Spleen (tissue), 11 donors: ENCODE measurements around the gene CPT1B. TPM values are rescaled to one million over a fixed set of nuclear protein-coding genes. Genes with fewer than 3 reads are reported as not detected.

Experiments
- DNase-seq: peaks from one replicate; pipeline ENCODE4 v3.0.0-alpha.2; 2020
- H3K27ac ChIP-seq, 8 donors: fragments of 200-600 bp; sonication (generic) in 7 of 8; 1 replicate in 4 of 8; 2 replicates in 4 of 8; pipeline versions ENCODE4 v1.5.0 to v1.8.0; 2016 to 2021; ENCODE audit warnings: inconsistent platforms in 4 of 8, mild to moderate bottlenecking in 4 of 8, moderate library complexity in 1 of 8
- H3K27me3 ChIP-seq, 7 donors: fragments of 200-600 bp; sonication (generic) in 6 of 7; replicated peaks in 1 of 7; 1 replicate in 4 of 7; 2 replicates in 3 of 7; pipeline versions ENCODE4 v1.5.0 to v1.8.0; 2016 to 2021; ENCODE audit warnings: inconsistent platforms in 3 of 7, mild to moderate bottlenecking in 1 of 7
- H3K36me3 ChIP-seq, 6 donors: fragments of 200-600 bp; sonication (generic) in 5 of 6; 1 replicate in 4 of 6; 2 replicates in 2 of 6; pipeline versions ENCODE4 v1.5.0 to v1.8.0; 2016 to 2021; ENCODE audit warnings: inconsistent platforms in 2 of 6
- H3K4me1 ChIP-seq, 6 donors: fragments of 200-600 bp; sonication (generic) in 5 of 6; 1 replicate in 3 of 6; 2 replicates in 3 of 6; pipeline versions ENCODE4 v1.5.0 to v1.8.0; 2016 to 2021; ENCODE audit warnings: inconsistent platforms in 3 of 6
- H3K4me3 ChIP-seq, 8 donors: fragments of 200-600 bp; sonication (generic) in 7 of 8; 1 replicate in 4 of 8; 2 replicates in 4 of 8; pipeline versions ENCODE4 v1.5.0 to v1.8.0; 2016 to 2021; ENCODE audit warnings: inconsistent platforms in 4 of 8, mild to moderate bottlenecking in 4 of 8, moderate library complexity in 2 of 8
- H3K9me3 ChIP-seq, 8 donors: fragments of 200-600 bp; sonication (generic) in 7 of 8; 1 replicate in 4 of 8; 2 replicates in 4 of 8; pipeline versions ENCODE4 v1.5.0 to v1.8.0; 2016 to 2021; ENCODE audit warnings: inconsistent platforms in 4 of 8
- CTCF ChIP-seq, 11 experiments: fragments of 200-600 bp in 7 of 11; fragments of 450-650 bp in 4 of 11; sonication (generic) in 4 of 11; IDR thresholded peaks in 8 of 11; conservative IDR thresholded peaks in 3 of 11; 1 replicate in 7 of 11; 2 replicates in 4 of 11; pipeline versions ENCODE4 v1.4.0 to v1.8.0; 2016 to 2021; ENCODE audit warnings: antibody characterized with exemption in 11 of 11, inconsistent platforms in 4 of 11, mild to moderate bottlenecking in 1 of 11
- POLR2A ChIP-seq, 3 donors: fragments of 450-650 bp; IDR thresholded peaks; one replicate each; pipeline ENCODE4 v1.5.1; 2017; ENCODE audit warnings: antibody characterized with exemption in 3 of 3, mild to moderate bottlenecking in 1 of 3
- POLR2AphosphoS5 ChIP-seq, 3 donors: sonication (generic); formaldehyde crosslinking; IDR thresholded peaks; one replicate each; pipeline ENCODE4 v1.5.1; 2017; ENCODE audit warnings: antibody characterized with exemption in 3 of 3
- WGBS, 5 donors: extraction: QIAGEN DNeasy Blood & Tissue Kit in 3 of 5; methylation state at CpG; one replicate each; pipeline versions ENCODE4 v1.1.5 to v1.1.7; 2013 to 2018; 5-methylcytosine and 5-hydroxymethylcytosine counted together
- intact Hi-C: fragments of 100-400 bp; cut with DNase I; formaldehyde crosslinking; loops from one replicate; pipeline ENCODE4 v1.15.0; 2023; ENCODE audit warnings: low total_unique reads
- polyA plus RNA-seq, 3 donors: library from polyadenylated mRNA; stranded (reverse); fragments of 200-250 nt; gene quantifications; one replicate each; pipeline ENCODE4 v1.2.1, GENCODE V29; 2013
- total RNA-seq, 7 donors: library from RNA; depleted of rRNA in 3 of 7; stranded (reverse); fragments of >200 nt in 3 of 7; fragmentation: NEBNext Ultra II Directional in 4 of 7; extraction: Animal tissue kit (Norgen Biotek cat#: 25700) in 4 of 7; gene quantifications; one replicate each; pipeline versions ENCODE4 v1.1.0 to v1.2.1, GENCODE V29; 2016 to 2021
- donor health status: healthy with polysubstance abuse.
- donor health status: DM: no; HTN: no; CAD: no; lungs with moderate emphysema.
- donor health status: DM: no; HTN: no; CAD: no.
- donor health status: Bipolar disorder and iron deficiency.
- donor health status: healthy.
- donor health status: DM: no; HTN: no; CAD: no.
- donor health status: DM: yes; HTN: yes; CAD: no.

CPT1B gene
- total and polyA plus RNA-seq, 10 donors = 23.6 to 55.3 (median 34.3) TPM

GRCh38 chr22:50625568-50626313 lies 47.5 kb upstream of the CPT1B start:
- Histone ChIP-seq H3K9me3 (no peaks in the 10 kb centered on the region), H3K27me3 (no peaks in the 10 kb centered on the region), H3K36me3 (peaks cover 0 to 28% (median 15%) of the 10 kb centered on the region in 6 donors), H3K27ac (peak overlapping the region in 1 of 8 donors; percentile 92), H3K4me3 (no peak overlapping the region), H3K4me1 (peaks cover 24 to 74% (median 52%) of the 10 kb centered on the region in 6 donors)
- DNase-seq = peak; percentile 80
- intact Hi-C loops = no loop called here
- TF ChIP-seq POLR2AphosphoS5 (IDR thresholded peaks at IDR 0.05) (peak in 2 of 3 donors; percentile 32 to 38), POLR2A (IDR thresholded peaks at IDR 0.05) (no peak), CTCF (IDR thresholded peaks at IDR 0.05 in 8 of 11, conservative IDR thresholded peaks at IDR 0.05 in 3 of 11) (peak in 5 of 11 experiments; percentile 14 to 32 (median 29))
- WGBS, 5 donors = 71 to 90% (median 85%) methylated on average over 24 to 27 of the region's 27 CpGs

- intact Hi-C loops = no loop called here
- no peak overlapping the region for H3K27ac ChIP-seq
- no peak overlapping the region for H3K4me3 ChIP-seq
- peak; percentile 78 for DNase-seq
- WGBS, 5 donors = 85 to 92% (median 88%) methylated on average over 8 to 14 of the region's 14 CpGs
- no peaks in the 10 kb centered on the region for H3K27me3 ChIP-seq
- TF ChIP-seq POLR2AphosphoS5 (IDR thresholded peaks at IDR 0.05) = no peak
- TF ChIP-seq CTCF (IDR thresholded peaks at IDR 0.05 in 8 of 11, conservative IDR thresholded peaks at IDR 0.05 in 3 of 11) = no peak
- H3K9me3 ChIP-seq = no peaks in the 10 kb centered on the region
- H3K4me1 ChIP-seq = peaks cover 30 to 76% (median 55%) of the 10 kb centered on the region in 6 donors
- peaks cover 0 to 28% (median 15%) of the 10 kb centered on the region in 6 donors for H3K36me3 ChIP-seq
Observed at GRCh38 chr22:50625131-50625567, 46.9 kb upstream of the CPT1B start.

DNA sequence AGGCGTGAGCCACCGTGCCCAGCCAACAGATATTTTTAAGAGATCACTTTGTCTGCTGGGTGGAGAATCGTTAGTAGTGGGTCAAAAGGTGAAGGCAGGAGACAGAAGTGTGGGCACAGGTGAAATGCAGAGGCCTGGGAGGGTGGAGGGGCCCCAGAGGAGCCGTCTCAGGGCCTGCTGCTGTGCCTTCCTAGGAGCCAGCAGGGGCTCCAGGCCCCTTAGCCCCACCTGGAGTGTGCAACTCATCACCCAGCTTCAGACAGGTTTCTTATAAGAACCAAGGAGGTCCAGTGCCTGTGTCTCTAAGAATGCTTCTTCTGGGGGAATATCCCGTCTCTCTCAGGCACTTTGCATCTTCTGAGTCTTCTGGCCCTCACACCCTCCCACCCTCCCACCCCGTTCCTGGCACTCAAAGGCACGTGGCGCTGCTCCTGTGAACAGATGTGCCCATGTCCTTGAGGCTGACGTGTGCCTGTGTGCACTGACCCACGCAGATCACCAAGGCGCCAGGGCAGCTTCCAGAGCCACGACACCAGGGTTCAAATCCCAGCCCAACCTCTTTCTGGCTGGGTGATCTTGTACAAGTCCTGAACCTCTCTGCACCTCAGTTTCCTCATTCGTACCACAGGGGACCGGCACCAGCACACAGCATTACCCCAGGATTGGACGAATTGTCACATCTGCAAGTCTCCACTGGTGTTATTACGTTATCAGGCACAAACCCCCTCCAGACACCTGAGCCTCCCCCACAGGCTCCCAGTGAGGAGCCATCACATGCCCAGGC lies 46.3 kb upstream of the CPT1B start:
- intact Hi-C loops = no loop called here
- Histone ChIP-seq H3K27me3 (no peaks in the 10 kb centered on the region), H3K36me3 (peaks cover 0 to 28% (median 15%) of the 10 kb centered on the region in 6 donors), H3K4me3 (no peak overlapping the region), H3K9me3 (no peaks in the 10 kb centered on the region), H3K27ac (no peak overlapping the region), H3K4me1 (peaks cover 32 to 76% (median 57%) of the 10 kb centered on the region in 6 donors)
- TF ChIP-seq POLR2A (IDR thresholded peaks at IDR 0.05) (no peak), CTCF (IDR thresholded peaks at IDR 0.05 in 8 of 11, conservative IDR thresholded peaks at IDR 0.05 in 3 of 11) (no peak), POLR2AphosphoS5 (IDR thresholded peaks at IDR 0.05) (no peak)
- DNase-seq = peak; percentile 71
- 77 to 94% (median 84%) methylated on average over 15 to 16 of the region's 16 CpGs for WGBS, 5 donors
